ENCODE results near the gene FPR1.

- TF ChIP-seq CTCF (IDR thresholded peaks at IDR 0.05) = no peak
- TF ChIP-seq POLR2A (IDR thresholded peaks at IDR 0.05) = no peak
Observed at GRCh38 chr19:51714848-51715247, 36.8 kb downstream of the FPR1 start.
